ENCODE measurements around the gene ZNF778.

- TF ChIP-seq CTCF (IDR thresholded peaks at IDR 0.05) (no peak), POLR2A (IDR thresholded peaks at IDR 0.05) (no peak)
Observed at GRCh38 chr16:89197633-89198416, 19.7 kb upstream of the ZNF778 start.

Measured in body of pancreas (tissue), 4 donors.